Measurements from ENCODE around the gene LARGE1. TPM values are rescaled to one million over a fixed set of nuclear protein-coding genes. Genes with fewer than 3 reads are reported as not detected.

LARGE1 gene
- total and polyA plus RNA-seq, 2 of the 13 experiments (the other 11 are each of a cell fraction or from before 2014, with no cell fraction given) = 8.4 to 11.0 TPM

GRCh38 chr22:33739516-33739915 lies 180.8 kb downstream of the LARGE1 start:
- Histone ChIP-seq H3K36me3 (replicated peaks in 1 of 2; ENCODE audit: control insufficient read depth in 1 of 2, insufficient read depth in 2 of 2, low read length in 2 of 2) (no peaks in the 10 kb centered on the region), H2AFZ (ENCODE audit: low read length) (no peak overlapping the region), H3K9ac (ENCODE audit: insufficient read depth, low read depth, low read length) (no peak overlapping the region), H3K4me2 (ENCODE audit: low read depth, low read length) (no peak overlapping the region), H3K4me1 (ENCODE audit: insufficient read depth, low read length) (no peaks in the 10 kb centered on the region), H3K27me3 (ENCODE audit: control insufficient read depth in 1 of 2, insufficient read depth in 2 of 2, low read length in 2 of 2) (no peaks in the 10 kb centered on the region), H3K9me3 (ENCODE audit: low read length) (no peaks in the 10 kb centered on the region), H3K4me3 (replicated peaks in 1 of 3; ENCODE audit: insufficient read depth in 1 of 3, low read depth in 2 of 3, low read length in 3 of 3) (no peak overlapping the region), H4K20me1 (ENCODE audit: insufficient read depth, low read length) (no peaks in the 10 kb centered on the region), H3K27ac (ENCODE audit: extremely low read length, insufficient read depth, low read length) (no peak overlapping the region), H3K79me2 (ENCODE audit: insufficient read depth, low read length) (no peaks in the 10 kb centered on the region)
- ChIA-PET POLR2A (no interaction called here), CTCF (ENCODE audit: low intra/inter-chr PET ratio, low total read pairs) (no interaction called here)
- DNase-seq (ENCODE audit: low spot score) (no peak), ATAC-seq (no peak), FAIRE-seq (no peak)
- no peak for TF ChIP-seq ZNF136 (CRISPR knock-in tag; IDR thresholded peaks at IDR 0.05; ENCODE audit: low read depth)
- no peak for TF ChIP-seq ZNF670 (CRISPR knock-in tag; IDR thresholded peaks at IDR 0.05; ENCODE audit: borderline replicate concordance)
- TF ChIP-seq ZNF562 (CRISPR knock-in tag; IDR thresholded peaks at IDR 0.05; ENCODE audit: borderline replicate concordance) = no peak
- TF ChIP-seq SRSF9 (IDR thresholded peaks at IDR 0.05; ENCODE audit: borderline replicate concordance, insufficient read depth, low read depth, low read length, poor library complexity, severe bottlenecking) = no peak
- TF ChIP-seq ZNF644 (CRISPR knock-in tag; IDR thresholded peaks at IDR 0.05; ENCODE audit: low read depth) = no peak
- no peak for TF ChIP-seq MTA3 (CRISPR knock-in tag; IDR thresholded peaks at IDR 0.05)
- intact Hi-C loops (cut with micrococcal nuclease; ENCODE audit: unreplicated experiment) (no loop called here), in situ Hi-C loops (cut with HindIII; ENCODE audit: extremely low pct_ligation_motif_present, low pct_unique_long_range_greater_than_20kb) (no loop called here)
- 87% methylated on average over 4 of the region's 4 CpGs for WGBS (ENCODE audit: low lambda C conversion rate)
- BruUV-seq (replicated peaks) = no TSS peak

- DNase-seq (ENCODE audit: low spot score) = no peak
- Histone ChIP-seq H3K79me2 (ENCODE audit: insufficient read depth, low read length) (no peaks in the 10 kb centered on the region), H3K36me3 (replicated peaks in 1 of 2; ENCODE audit: control insufficient read depth in 1 of 2, insufficient read depth in 2 of 2, low read length in 2 of 2) (no peaks in the 10 kb centered on the region), H3K27ac (ENCODE audit: extremely low read length, insufficient read depth, low read length) (no peak overlapping the region), H3K4me1 (ENCODE audit: insufficient read depth, low read length) (no peaks in the 10 kb centered on the region), H3K9me3 (ENCODE audit: low read length) (no peaks in the 10 kb centered on the region), H3K9ac (ENCODE audit: insufficient read depth, low read depth, low read length) (no peak overlapping the region), H2AFZ (ENCODE audit: low read length) (no peak overlapping the region), H3K4me3 (replicated peaks in 1 of 3; ENCODE audit: insufficient read depth in 1 of 3, low read depth in 2 of 3, low read length in 3 of 3) (no peak overlapping the region), H3K4me2 (ENCODE audit: low read depth, low read length) (no peak overlapping the region), H3K27me3 (ENCODE audit: control insufficient read depth in 1 of 2, insufficient read depth in 2 of 2, low read length in 2 of 2) (no peaks in the 10 kb centered on the region), H4K20me1 (ENCODE audit: insufficient read depth, low read length) (no peaks in the 10 kb centered on the region)
- ChIA-PET CTCF (ENCODE audit: low intra/inter-chr PET ratio, low total read pairs) (no interaction called here), POLR2A (no interaction called here)
- ATAC-seq = no peak
- BruUV-seq (replicated peaks) = no TSS peak
- intact Hi-C loops (cut with micrococcal nuclease; ENCODE audit: unreplicated experiment) (no loop called here), in situ Hi-C loops (cut with HindIII; ENCODE audit: extremely low pct_ligation_motif_present, low pct_unique_long_range_greater_than_20kb) (no loop called here)
- 88% methylated on average over 3 of the region's 3 CpGs for WGBS (ENCODE audit: low lambda C conversion rate)
- FAIRE-seq = no peak
- TF ChIP-seq ELF4 (CRISPR knock-in tag; IDR thresholded peaks at IDR 0.05; ENCODE audit: borderline replicate concordance) = no peak
- no peak for TF ChIP-seq SRF (IDR thresholded peaks at IDR 0.05; ENCODE audit: low read depth, low read length)
- TF ChIP-seq ZFP82 (CRISPR knock-in tag; IDR thresholded peaks at IDR 0.05; ENCODE audit: borderline replicate concordance) = no peak
- TF ChIP-seq, protein P1, sequence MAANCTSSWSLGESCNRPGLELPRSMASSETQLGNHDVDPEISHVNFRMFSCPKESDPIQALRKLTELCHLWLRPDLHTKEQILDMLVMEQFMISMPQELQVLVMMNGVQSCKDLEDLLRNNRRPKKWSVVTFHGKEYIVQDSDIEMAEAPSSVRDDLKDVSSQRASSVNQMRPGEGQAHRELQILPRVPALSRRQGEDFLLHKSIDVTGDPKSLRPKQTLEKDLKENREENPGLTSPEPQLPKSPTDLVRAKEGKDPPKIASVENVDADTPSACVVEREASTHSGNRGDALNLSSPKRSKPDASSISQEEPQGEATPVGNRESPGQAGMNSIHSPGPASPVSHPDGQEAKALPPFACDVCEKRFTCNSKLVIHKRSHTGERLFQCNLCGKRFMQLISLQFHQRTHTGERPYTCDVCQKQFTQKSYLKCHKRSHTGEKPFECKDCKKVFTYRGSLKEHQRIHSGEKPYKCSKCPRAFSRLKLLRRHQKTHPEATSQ (CRISPR knock-in tag; IDR thresholded peaks at IDR 0.05; ENCODE audit: borderline replicate concordance) = no peak
- TF ChIP-seq, protein P2, sequence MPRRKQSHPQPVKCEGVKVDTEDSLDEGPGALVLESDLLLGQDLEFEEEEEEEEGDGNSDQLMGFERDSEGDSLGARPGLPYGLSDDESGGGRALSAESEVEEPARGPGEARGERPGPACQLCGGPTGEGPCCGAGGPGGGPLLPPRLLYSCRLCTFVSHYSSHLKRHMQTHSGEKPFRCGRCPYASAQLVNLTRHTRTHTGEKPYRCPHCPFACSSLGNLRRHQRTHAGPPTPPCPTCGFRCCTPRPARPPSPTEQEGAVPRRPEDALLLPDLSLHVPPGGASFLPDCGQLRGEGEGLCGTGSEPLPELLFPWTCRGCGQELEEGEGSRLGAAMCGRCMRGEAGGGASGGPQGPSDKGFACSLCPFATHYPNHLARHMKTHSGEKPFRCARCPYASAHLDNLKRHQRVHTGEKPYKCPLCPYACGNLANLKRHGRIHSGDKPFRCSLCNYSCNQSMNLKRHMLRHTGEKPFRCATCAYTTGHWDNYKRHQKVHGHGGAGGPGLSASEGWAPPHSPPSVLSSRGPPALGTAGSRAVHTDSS (CRISPR knock-in tag; conservative IDR thresholded peaks at IDR 0.05) = no peak
- no peak for TF ChIP-seq HMG20B (CRISPR knock-in tag; conservative IDR thresholded peaks at IDR 0.05)
- no peak for TF ChIP-seq KDM1A (CRISPR knock-in tag; IDR thresholded peaks at IDR 0.05)
- no peak for TF ChIP-seq ZNF205 (CRISPR knock-in tag; IDR thresholded peaks at IDR 0.05)
- TF ChIP-seq MEIS1 (CRISPR knock-in tag; IDR thresholded peaks at IDR 0.05; ENCODE audit: borderline replicate concordance) = no peak
- TF ChIP-seq PHF20 (CRISPR knock-in tag; IDR thresholded peaks at IDR 0.05) = no peak
- TF ChIP-seq, protein P3, sequence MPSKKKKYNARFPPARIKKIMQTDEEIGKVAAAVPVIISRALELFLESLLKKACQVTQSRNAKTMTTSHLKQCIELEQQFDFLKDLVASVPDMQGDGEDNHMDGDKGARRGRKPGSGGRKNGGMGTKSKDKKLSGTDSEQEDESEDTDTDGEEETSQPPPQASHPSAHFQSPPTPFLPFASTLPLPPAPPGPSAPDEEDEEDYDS (CRISPR knock-in tag; IDR thresholded peaks at IDR 0.05) = no peak
- no peak for TF ChIP-seq BRD4 (CRISPR knock-in tag; IDR thresholded peaks at IDR 0.05)
Measured at GRCh38 chr22:33737662-33738061, 182.6 kb downstream of the LARGE1 start.
